Fibroblast of mammary gland (primary cell): Measurements from ENCODE around the gene IGF2BP2.

ENCODE experiments used
- DNase-seq: peaks from one replicate; pipeline ENCODE4 v3.0.0-alpha.2; 2010; ENCODE audit warnings: low read depth
- H3K4me3 ChIP-seq: 2 replicates; pipeline ENCODE4 v1.5.1; 2011; ENCODE audit warnings: low read depth, mild to moderate bottlenecking, low read length, moderate library complexity; ENCODE audit not compliant: control insufficient read depth
- CTCF ChIP-seq: conservative IDR thresholded peaks from 2 replicates; pipeline ENCODE4 v1.5.1; 2011; ENCODE audit warnings: low read depth, low read length, inconsistent platforms; ENCODE audit not compliant: control insufficient read depth, insufficient read depth

IGF2BP2 gene

GRCh38 chr3:185737740-185738680 lies 86.8 kb downstream of the IGF2BP2 start:
- H3K4me3 ChIP-seq, result no peak overlapping the region
- TF ChIP-seq CTCF, result no peak
- no peak for DNase-seq

- peak; percentile 60 for DNase-seq
- no peak for TF ChIP-seq CTCF
- no peak overlapping the region for H3K4me3 ChIP-seq
These were observed 87.8 kb downstream of the IGF2BP2 start for GRCh38 chr3:185737020-185737419.

GRCh38 chr3:185734725-185735096 lies 90.1 kb downstream of the IGF2BP2 start:
- H3K4me3 ChIP-seq, result no peak overlapping the region

GRCh38 chr3:185733980-185734724 lies 90.7 kb downstream of the IGF2BP2 start:
- peak; percentile 90 for DNase-seq
- peak; percentile 77 for TF ChIP-seq CTCF
- no peak overlapping the region for H3K4me3 ChIP-seq

More at GRCh38 chr3:185734725-185735096, 90.1 kb downstream of the IGF2BP2 start:
- TF ChIP-seq CTCF, result no peak
- DNase-seq, result no peak

GRCh38 chr3:185732782-185733181 lies 92.1 kb downstream of the IGF2BP2 start:
- no peak for TF ChIP-seq CTCF
- no peak overlapping the region for H3K4me3 ChIP-seq
- DNase-seq, result peak; percentile 91

- no peak overlapping the region for H3K4me3 ChIP-seq
- TF ChIP-seq CTCF, result no peak
- DNase-seq, result no peak
These were observed 94.3 kb downstream of the IGF2BP2 start for GRCh38 chr3:185730550-185730949.
